Testis (tissue), 2 donors: ENCODE results near the gene SNRPB2.

Experiments
- POLR2A ChIP-seq: fragments of 450-650 bp; IDR thresholded peaks from one replicate; pipeline ENCODE4 v1.6.1; 2017; ENCODE audit warnings: antibody characterized with exemption, mild to moderate bottlenecking, moderate library complexity
- TF ChIP-seq, protein P1 (sequence below), 3 experiments: fragments of 450-650 bp in 2 of 3; fragments of 200-600 bp in 1 of 3; sonication (generic) in 1 of 3; IDR thresholded peaks; one replicate each; pipeline ENCODE4 v1.5.1; 2016 to 2019; ENCODE audit warnings: antibody characterized with exemption in 3 of 3, mild to moderate bottlenecking in 2 of 3, moderate library complexity in 1 of 3

DNA sequence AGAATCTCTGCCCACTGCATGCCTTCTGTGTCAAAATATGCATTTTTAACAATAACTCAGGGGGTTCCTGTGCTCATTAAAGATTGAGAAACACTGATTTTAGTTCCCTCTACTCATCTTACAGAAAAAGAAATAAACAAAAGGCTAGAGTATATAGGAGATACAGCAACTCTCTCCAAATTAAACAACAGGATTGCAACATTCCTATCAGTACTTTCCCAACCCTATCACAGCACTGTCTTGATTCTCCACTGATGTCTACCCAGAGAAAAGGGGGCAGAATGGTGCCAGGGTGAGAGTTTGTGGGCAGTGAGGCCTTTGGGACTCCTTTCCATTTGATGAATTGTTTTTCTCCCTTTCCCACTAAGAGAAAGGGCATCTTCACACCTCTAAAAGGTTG is 23.1 kb downstream of the SNRPB2 start:
- TF ChIP-seq, protein P1, sequence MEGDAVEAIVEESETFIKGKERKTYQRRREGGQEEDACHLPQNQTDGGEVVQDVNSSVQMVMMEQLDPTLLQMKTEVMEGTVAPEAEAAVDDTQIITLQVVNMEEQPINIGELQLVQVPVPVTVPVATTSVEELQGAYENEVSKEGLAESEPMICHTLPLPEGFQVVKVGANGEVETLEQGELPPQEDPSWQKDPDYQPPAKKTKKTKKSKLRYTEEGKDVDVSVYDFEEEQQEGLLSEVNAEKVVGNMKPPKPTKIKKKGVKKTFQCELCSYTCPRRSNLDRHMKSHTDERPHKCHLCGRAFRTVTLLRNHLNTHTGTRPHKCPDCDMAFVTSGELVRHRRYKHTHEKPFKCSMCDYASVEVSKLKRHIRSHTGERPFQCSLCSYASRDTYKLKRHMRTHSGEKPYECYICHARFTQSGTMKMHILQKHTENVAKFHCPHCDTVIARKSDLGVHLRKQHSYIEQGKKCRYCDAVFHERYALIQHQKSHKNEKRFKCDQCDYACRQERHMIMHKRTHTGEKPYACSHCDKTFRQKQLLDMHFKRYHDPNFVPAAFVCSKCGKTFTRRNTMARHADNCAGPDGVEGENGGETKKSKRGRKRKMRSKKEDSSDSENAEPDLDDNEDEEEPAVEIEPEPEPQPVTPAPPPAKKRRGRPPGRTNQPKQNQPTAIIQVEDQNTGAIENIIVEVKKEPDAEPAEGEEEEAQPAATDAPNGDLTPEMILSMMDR (IDR thresholded peaks at IDR 0.05), result no peak
- TF ChIP-seq POLR2A, result no peak
